ENCODE measurements around the gene KCNT1. TPM values are rescaled to one million over a fixed set of nuclear protein-coding genes. Genes with fewer than 3 reads are reported as not detected.

The KCNT1 gene
- total RNA-seq, 1 experiment from 2014 or later: 0.68 TPM

GRCh38 chr9:135697226-135697625 is 4.8 kb upstream of the KCNT1 start:
- H3K4ac ChIP-seq (ENCODE audit: low read depth, low read length): no peak overlapping the region
- no peak overlapping the region for H2AK5ac ChIP-seq (ENCODE audit: insufficient read length, low read length)
- Mint-ChIP-seq H3K4me1 (peaks cover 3 to 9% of the 10 kb centered on the region in 2 experiments; a peak in 2 of 4 replicates), H3K4me3 (no peak overlapping the region), H3K36me3 (ENCODE audit: insufficient read depth in 1 of 3, low read depth in 3 of 3) (no peaks in the 10 kb centered on the region), H3K9me3 (no peaks in the 10 kb centered on the region), H3K27ac (no peak overlapping the region), H3K27me3 (ENCODE audit: low read depth) (peaks cover 4% of the 10 kb centered on the region)
- DNase-seq: no peak
- no peak overlapping the region for H3K4me2 ChIP-seq (ENCODE audit: insufficient read depth, insufficient read length, low read length)
- no peak overlapping the region for H2BK20ac ChIP-seq (ENCODE audit: low read depth, low read length, poor library complexity, severe bottlenecking)
- H2BK120ac ChIP-seq (ENCODE audit: low read depth, low read length, poor library complexity, severe bottlenecking): no peak overlapping the region
- H3K9ac ChIP-seq (ENCODE audit: extremely low read depth, insufficient read length, low read length): no peak overlapping the region
- no peak overlapping the region for H3T11ph ChIP-seq (ENCODE audit: low read length)
- H4K5ac ChIP-seq (ENCODE audit: insufficient read length, low read depth, low read length): no peak overlapping the region
- no peaks in the 10 kb centered on the region for H3K79me1 ChIP-seq (ENCODE audit: insufficient read depth, low read depth, low read length, poor library complexity, severe bottlenecking)
- no peaks in the 10 kb centered on the region for H4K20me1 ChIP-seq (ENCODE audit: control insufficient read depth, insufficient read depth, insufficient read length)
- H3K14ac ChIP-seq (ENCODE audit: insufficient read depth, low read length): no peak overlapping the region
- no peak overlapping the region for H3K23ac ChIP-seq (ENCODE audit: insufficient read length, low read depth, low read length)
- no peak overlapping the region for H2BK12ac ChIP-seq (ENCODE audit: insufficient read length, low read depth, low read length)
- no peak overlapping the region for H3K56ac ChIP-seq (ENCODE audit: insufficient read length, low read depth, low read length)
- no peak overlapping the region for H3K27ac ChIP-seq (ENCODE audit: insufficient read length, low read depth, low read length)
- no peaks in the 10 kb centered on the region for H3K9me3 ChIP-seq (ENCODE audit: control insufficient read depth, low read depth, low read length)
- H2BK5ac ChIP-seq (ENCODE audit: insufficient read length, low read length): no peak overlapping the region
- no peak overlapping the region for H4K91ac ChIP-seq (ENCODE audit: insufficient read length, low read depth, low read length)
- H3K79me2 ChIP-seq (ENCODE audit: insufficient read depth, low read length): no peaks in the 10 kb centered on the region
- H4K8ac ChIP-seq (replicated peaks; ENCODE audit: insufficient read length, low read depth, low read length): no peak overlapping the region
- no peaks in the 10 kb centered on the region for H3K27me3 ChIP-seq (ENCODE audit: insufficient read depth, low read length)
- H3K4me1 ChIP-seq (ENCODE audit: insufficient read depth, low read length): no peaks in the 10 kb centered on the region
- H2AFZ ChIP-seq (ENCODE audit: low read length): no peak overlapping the region
- H3K18ac ChIP-seq (ENCODE audit: insufficient read length, low read depth, low read length): no peak overlapping the region
- no peaks in the 10 kb centered on the region for H3K23me2 ChIP-seq (ENCODE audit: insufficient read length, low read depth, low read length, poor library complexity, severe bottlenecking)
- no CpG with 5 or more reads among the region's 15 CpGs for WGBS (ENCODE audit: extremely low coverage, insufficient read length, low lambda C conversion rate)
- TF ChIP-seq CTCF (conservative IDR thresholded peaks at IDR 0.05): no peak
- H2BK15ac ChIP-seq (ENCODE audit: low read depth, low read length): no peak overlapping the region
